Kidney (tissue), 14 donors: ENCODE results near the gene CCDC149. TPM values are rescaled to one million over a fixed set of nuclear protein-coding genes. Genes with fewer than 3 reads are reported as not detected.

Experiments used
- DNase-seq, 5 donors: peaks; one replicate each; pipeline ENCODE4 v3.0.0-alpha.2; 2013 to 2020
- FAIRE-seq: peaks from 2 replicates; lab custom pipeline; 2012; peaks lifted over from hg19 to GRCh38; lab: Jason Lieb, UNC
- H3K27ac ChIP-seq, 2 donors: one replicate each; pipeline ENCODE4 v1.7.0; 2013; ENCODE audit warnings: low read depth in 2 of 2, low read length in 2 of 2, inconsistent platforms in 1 of 2
- H3K27me3 ChIP-seq: one replicate; pipeline ENCODE4 v1.7.1; 2013; ENCODE audit warnings: low read length, inconsistent platforms; ENCODE audit not compliant: control insufficient read depth, insufficient read depth
- H3K36me3 ChIP-seq, 3 donors: one replicate each; pipeline versions ENCODE4 v1.7.0 to v1.7.1; 2013; ENCODE audit warnings: low read length in 3 of 3, control low read depth in 1 of 3, inconsistent platforms in 1 of 3; ENCODE audit not compliant: insufficient read depth in 3 of 3, control insufficient read depth in 2 of 3
- H3K4me1 ChIP-seq, 3 donors: one replicate each; pipeline versions ENCODE4 v1.7.0 to v1.7.1; 2013; ENCODE audit warnings: low read length in 3 of 3, inconsistent platforms in 1 of 3, low read depth in 1 of 3; ENCODE audit not compliant: control insufficient read depth in 2 of 3, insufficient read depth in 2 of 3
- H3K4me3 ChIP-seq, 3 donors: one replicate each; pipeline versions ENCODE4 v1.7.0 to v1.8.1; 2013; ENCODE audit warnings: low read length in 3 of 3, control low read depth in 1 of 3, inconsistent platforms in 1 of 3
- H3K9ac ChIP-seq, 3 donors: one replicate each; pipeline versions ENCODE4 v1.7.0 to v1.7.1; 2013; ENCODE audit warnings: low read length in 3 of 3, control low read depth in 1 of 3, inconsistent platforms in 1 of 3
- H3K9me3 ChIP-seq, 3 donors: one replicate each; pipeline versions ENCODE4 v1.7.0 to v1.7.1; 2013; ENCODE audit warnings: low read length in 3 of 3, control low read depth in 1 of 3, inconsistent platforms in 1 of 3; ENCODE audit not compliant: control insufficient read depth in 2 of 3, insufficient read depth in 1 of 3
- intact Hi-C: fragments of 100-400 bp; cut with DNase I; formaldehyde crosslinking; loops from one replicate; pipeline ENCODE4 v1.11.1; 2022
- polyA plus RNA-seq: library from polyadenylated mRNA; stranded (reverse); fragments of 350-450 nt; fragmentation: Illumina TruSeq; extraction: RNeasy Lipid Tissue Mini Kit (QIAGEN cat#74804); gene quantifications from one replicate; pipeline ENCODE4 v1.2.3, GENCODE V29; 2014; ENCODE audit warnings: low read depth, low replicate concordance; ENCODE audit not compliant: insufficient read depth
- total RNA-seq: library from RNA; stranded (reverse); fragmentation: NEBNext Ultra II Directional; extraction: Animal tissue kit (Norgen Biotek cat#: 25700); gene quantifications from one replicate; pipeline ENCODE4 v1.2.1, GENCODE V29; 2021
- TF ChIP-seq, protein P1 (sequence below): IDR thresholded peaks from 3 replicates; pipeline ENCODE4 v1.5.1; 2012; ENCODE audit warnings: mild to moderate bottlenecking, moderate library complexity, borderline replicate concordance; ENCODE audit not compliant: insufficient read depth; ENCODE audit errors: extremely low read depth
- donor health status: control.
- donor health status: control.
- donor health status: control.
- donor health status: control.
- donor health status: control.
- donor health status: DM: yes; HTN: yes; CAD: no.
- donor health status: Normal renal cell carcinoma (clear cell type).

The CCDC149 gene
- total and polyA plus RNA-seq, 2 donors from 2014 or later, result 6.9 to 21.8 TPM

DNA sequence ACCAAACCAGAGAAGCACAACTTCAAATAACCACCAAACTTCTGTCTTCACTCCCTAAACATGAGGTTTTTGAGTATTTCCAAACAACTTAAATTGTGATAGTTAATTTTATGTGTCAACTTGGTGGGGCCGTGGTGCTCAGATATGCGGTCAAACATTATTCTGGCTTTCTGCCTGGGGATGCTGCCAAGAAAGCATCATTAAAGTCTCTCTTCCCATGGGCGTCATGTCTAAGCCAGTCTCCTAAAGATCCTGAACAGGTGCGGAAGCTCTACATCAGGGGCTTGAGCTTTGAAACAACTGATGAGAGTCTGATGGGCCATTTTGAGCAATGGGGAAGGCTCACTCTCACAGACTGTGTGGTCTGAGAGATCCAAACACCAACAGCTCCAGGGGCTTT lies 141.6 kb downstream of the CCDC149 start:
- no peak overlapping the region for H3K4me3 ChIP-seq
- no peak overlapping the region for H3K9ac ChIP-seq
- no peaks in the 10 kb centered on the region for H3K9me3 ChIP-seq
- no peaks in the 10 kb centered on the region for H3K4me1 ChIP-seq
- H3K27me3 ChIP-seq, result no peaks in the 10 kb centered on the region
- TF ChIP-seq, protein P1, sequence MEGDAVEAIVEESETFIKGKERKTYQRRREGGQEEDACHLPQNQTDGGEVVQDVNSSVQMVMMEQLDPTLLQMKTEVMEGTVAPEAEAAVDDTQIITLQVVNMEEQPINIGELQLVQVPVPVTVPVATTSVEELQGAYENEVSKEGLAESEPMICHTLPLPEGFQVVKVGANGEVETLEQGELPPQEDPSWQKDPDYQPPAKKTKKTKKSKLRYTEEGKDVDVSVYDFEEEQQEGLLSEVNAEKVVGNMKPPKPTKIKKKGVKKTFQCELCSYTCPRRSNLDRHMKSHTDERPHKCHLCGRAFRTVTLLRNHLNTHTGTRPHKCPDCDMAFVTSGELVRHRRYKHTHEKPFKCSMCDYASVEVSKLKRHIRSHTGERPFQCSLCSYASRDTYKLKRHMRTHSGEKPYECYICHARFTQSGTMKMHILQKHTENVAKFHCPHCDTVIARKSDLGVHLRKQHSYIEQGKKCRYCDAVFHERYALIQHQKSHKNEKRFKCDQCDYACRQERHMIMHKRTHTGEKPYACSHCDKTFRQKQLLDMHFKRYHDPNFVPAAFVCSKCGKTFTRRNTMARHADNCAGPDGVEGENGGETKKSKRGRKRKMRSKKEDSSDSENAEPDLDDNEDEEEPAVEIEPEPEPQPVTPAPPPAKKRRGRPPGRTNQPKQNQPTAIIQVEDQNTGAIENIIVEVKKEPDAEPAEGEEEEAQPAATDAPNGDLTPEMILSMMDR, result no peak
- no peak for DNase-seq
- H3K36me3 ChIP-seq, result no peaks in the 10 kb centered on the region
- H3K27ac ChIP-seq, result no peak overlapping the region
- intact Hi-C loops, result no loop called here
- FAIRE-seq, result no peak

DNA sequence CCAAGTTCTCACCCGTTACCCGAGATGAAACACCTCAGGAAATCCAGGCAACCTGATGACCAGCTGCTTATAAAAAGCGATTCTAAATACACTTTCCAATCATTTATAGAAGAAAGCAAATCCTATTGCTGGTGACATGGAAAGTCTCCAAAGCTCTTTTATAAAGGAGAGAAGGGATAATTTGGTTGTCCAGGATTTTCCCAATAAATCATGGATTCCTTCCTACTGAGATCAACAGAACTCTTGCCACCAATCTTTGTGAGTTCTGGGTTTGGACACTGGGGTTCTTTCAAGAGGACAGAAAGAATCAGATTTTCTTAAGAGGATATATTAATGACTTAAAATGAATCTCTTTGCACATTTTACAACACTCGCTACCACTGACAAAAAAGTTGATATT lies 142.2 kb downstream of the CCDC149 start:
- intact Hi-C loops, result no loop called here
- H3K4me1 ChIP-seq, result no peaks in the 10 kb centered on the region
- H3K9me3 ChIP-seq, result no peaks in the 10 kb centered on the region
- no peak overlapping the region for H3K27ac ChIP-seq
- no peaks in the 10 kb centered on the region for H3K27me3 ChIP-seq
- H3K4me3 ChIP-seq, result no peak overlapping the region
- FAIRE-seq (no peak), DNase-seq (no peak)
- TF ChIP-seq, protein P1, result no peak
- no peaks in the 10 kb centered on the region for H3K36me3 ChIP-seq
- no peak overlapping the region for H3K9ac ChIP-seq

DNA sequence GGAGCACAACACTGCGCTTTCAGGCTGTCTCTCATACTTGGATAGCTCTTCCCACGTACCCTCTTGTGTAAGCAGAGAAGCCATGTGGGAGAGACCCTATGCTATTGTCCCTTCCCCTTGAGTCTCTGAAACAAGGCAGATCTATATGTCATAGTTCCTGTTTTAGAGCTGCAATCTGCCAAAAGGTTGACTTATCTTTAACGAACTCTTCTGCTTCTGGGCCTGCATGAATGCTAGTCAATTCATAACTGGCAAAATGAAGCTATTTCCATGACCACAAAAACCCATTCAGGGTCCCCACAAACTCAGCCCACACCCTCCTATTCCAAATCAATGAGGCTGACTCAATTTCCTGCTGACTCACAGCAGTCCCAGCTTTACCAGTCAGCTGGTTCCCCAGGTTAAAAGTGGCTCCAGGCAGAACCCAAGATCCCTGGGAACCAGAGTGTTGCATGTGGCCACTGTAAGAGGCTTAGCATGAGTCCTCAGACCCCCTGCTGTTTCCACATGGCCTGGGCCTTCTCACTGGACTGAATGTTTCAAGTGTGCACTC lies 142.7 kb downstream of the CCDC149 start:
- H3K4me1 ChIP-seq, result no peaks in the 10 kb centered on the region
- no peaks in the 10 kb centered on the region for H3K9me3 ChIP-seq
- TF ChIP-seq, protein P1, result no peak
- DNase-seq (no peak), FAIRE-seq (no peak)
- no peaks in the 10 kb centered on the region for H3K36me3 ChIP-seq
- no peak overlapping the region for H3K4me3 ChIP-seq
- no peak overlapping the region for H3K9ac ChIP-seq
- no peaks in the 10 kb centered on the region for H3K27me3 ChIP-seq
- no peak overlapping the region for H3K27ac ChIP-seq
- intact Hi-C loops, result no loop called here

DNA sequence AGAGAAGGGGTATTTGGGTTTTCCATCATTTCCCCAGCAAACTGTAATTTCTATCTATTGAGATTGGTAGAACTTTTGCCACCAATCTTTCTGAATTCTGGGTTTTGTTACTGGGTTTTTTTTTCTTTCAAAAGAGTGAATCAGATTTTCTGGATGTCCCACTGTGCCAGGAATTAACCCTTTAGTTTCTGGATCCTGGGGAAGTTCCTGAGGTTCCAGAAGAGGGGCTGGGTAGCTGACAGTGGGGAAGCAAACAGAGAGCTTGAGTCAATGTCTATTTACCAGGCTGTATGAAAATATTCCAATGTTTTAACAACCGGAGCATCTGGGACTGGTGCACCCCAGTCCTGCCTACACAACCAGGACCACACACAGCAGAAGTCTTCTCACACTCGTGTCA lies 143.3 kb downstream of the CCDC149 start:
- H3K4me3 ChIP-seq, result no peak overlapping the region
- no peaks in the 10 kb centered on the region for H3K36me3 ChIP-seq
- DNase-seq (no peak), FAIRE-seq (no peak)
- intact Hi-C loops, result no loop called here
- H3K9me3 ChIP-seq, result no peaks in the 10 kb centered on the region
- TF ChIP-seq, protein P1, result no peak
- H3K27me3 ChIP-seq, result no peaks in the 10 kb centered on the region
- no peak overlapping the region for H3K9ac ChIP-seq
- H3K27ac ChIP-seq, result no peak overlapping the region
- no peaks in the 10 kb centered on the region for H3K4me1 ChIP-seq
